HepG2 (cell line): ENCODE data around the gene PARP1. TPM values are rescaled to one million over a fixed set of nuclear protein-coding genes. Genes with fewer than 3 reads are reported as not detected.
"Not testable (repeated sequence)": the region's sequence is repeated elsewhere in the genome, so short reads cannot be mapped to it uniquely, and the experiment has no call there.

Experiments
- ATAC-seq: fragments of 200-7000 bp; cut with Tn5 transposase; 3 replicates; pipeline ENCODE4 v1.9.1; 2020; ENCODE audit warnings: mild to moderate bottlenecking, moderate library complexity
- BruUV-seq: library from RNA; stranded (reverse); fragments of 400-500 nt; replicated peaks from 2 replicates; lab custom pipeline; 2021; lab: Mats Ljungman, UMichigan
- CTCF ChIA-PET: fragments of 300-600 bp; formaldehyde crosslinking; extraction: SDS; loops from one replicate; lab custom pipeline; 2021; ENCODE audit warnings: low total read pairs, inconsistent platforms, low intra/inter-chr PET ratio; lab: Yijun Ruan, JAX
- POLR2A ChIA-PET: fragments of 350-600 bp; sonication (Branson Sonifier 250); formaldehyde crosslinking; loops from one replicate; lab custom pipeline; 2020; ENCODE audit warnings: antibody characterized with exemption, inconsistent platforms; lab: Yijun Ruan, JAX
- DNase-seq: peaks from one replicate; pipeline ENCODE4 v3.0.0-alpha.2; 2015; ENCODE audit warnings: low spot score
- FAIRE-seq: peaks from 3 replicates; lab custom pipeline; 2011; peaks lifted over from hg19 to GRCh38; lab: Jason Lieb, UNC
- H2AFZ ChIP-seq: one replicate; pipeline ENCODE4 v1.6.1; 2011; ENCODE audit warnings: low read length, inconsistent platforms
- H3K27ac ChIP-seq: fragments of 300-600 bp; 3 replicates; pipeline ENCODE4 v1.8.0; 2011; ENCODE audit warnings: mixed run types, mild to moderate bottlenecking, mixed read lengths, low read length, inconsistent platforms; ENCODE audit not compliant: insufficient read depth; ENCODE audit errors: extremely low read length
- H3K27me3 ChIP-seq, 2 experiments: fragments of 200-600 bp in 1 of 2; 2 replicates in 1 of 2; 3 replicates in 1 of 2; pipeline versions ENCODE4 v1.6.0 to v1.8.0; 2011; ENCODE audit warnings: low read length in 2 of 2, mild to moderate bottlenecking in 2 of 2, moderate library complexity in 2 of 2, inconsistent platforms in 1 of 2; ENCODE audit not compliant: insufficient read depth in 2 of 2, control insufficient read depth in 1 of 2
- H3K36me3 ChIP-seq, 2 experiments: fragments of 200-600 bp in 1 of 2; replicated peaks in 1 of 2; 2 replicates in 1 of 2; 3 replicates in 1 of 2; pipeline versions ENCODE4 v1.5.1 to v1.8.0; 2011; ENCODE audit warnings: low read length in 2 of 2, inconsistent platforms in 1 of 2; ENCODE audit not compliant: insufficient read depth in 2 of 2, control insufficient read depth in 1 of 2
- H3K4me1 ChIP-seq: 2 replicates; pipeline ENCODE4 v1.5.1; 2012; ENCODE audit warnings: low read length, inconsistent platforms; ENCODE audit not compliant: insufficient read depth
- H3K4me2 ChIP-seq: 2 replicates; pipeline ENCODE4 v1.6.0; 2011; ENCODE audit warnings: low read depth, low read length, inconsistent platforms
- H3K4me3 ChIP-seq, 3 experiments: fragments of 200-600 bp in 1 of 3; sonication (generic), shearing (Covaris generic) in 1 of 3; replicated peaks in 1 of 3; 2 replicates each; pipeline ENCODE4 v1.5.1; 2011 to 2016; ENCODE audit warnings: low read length in 3 of 3, inconsistent platforms in 2 of 3, low read depth in 2 of 3, mild to moderate bottlenecking in 2 of 3, control low read depth in 1 of 3, mixed read lengths in 1 of 3; ENCODE audit not compliant: insufficient read depth in 1 of 3
- H3K79me2 ChIP-seq: one replicate; pipeline ENCODE4 v1.6.1; 2011; ENCODE audit warnings: low read length, inconsistent platforms; ENCODE audit not compliant: insufficient read depth
- H3K9ac ChIP-seq: 2 replicates; pipeline ENCODE4 v1.6.0; 2011; ENCODE audit warnings: mild to moderate bottlenecking, low read depth, low read length, inconsistent platforms; ENCODE audit not compliant: insufficient read depth
- H3K9me3 ChIP-seq: 2 replicates; pipeline ENCODE4 v1.5.1; 2012; ENCODE audit warnings: mild to moderate bottlenecking, low read length
- H4K20me1 ChIP-seq: 2 replicates; pipeline ENCODE4 v1.6.0; 2011; ENCODE audit warnings: inconsistent platforms, mild to moderate bottlenecking, low read length, moderate library complexity; ENCODE audit not compliant: insufficient read depth
- ZFP36L1 ChIP-seq: sonication (generic); formaldehyde crosslinking; IDR thresholded peaks from 2 replicates; pipeline ENCODE4 v1.8.0; 2022; ENCODE audit warnings: mild to moderate bottlenecking, missing genetic modification reagents, moderate library complexity
- WGBS: methylation state at CpG from one replicate; pipeline ENCODE4 v1.1.6; 2017; ENCODE audit warnings: low lambda C conversion rate; 5-methylcytosine and 5-hydroxymethylcytosine counted together
- in situ Hi-C: cut with HindIII; loops from 2 replicates; pipeline ENCODE4 v1.10.0; 2017; ENCODE audit warnings: low pct_unique_long_range_greater_than_20kb; ENCODE audit not compliant: extremely low pct_ligation_motif_present
- intact Hi-C: fragments of 100-400 bp; cut with micrococcal nuclease; formaldehyde crosslinking; loops from one replicate; pipeline ENCODE4 v1.10.0; 2022; ENCODE audit not compliant: unreplicated experiment
- polyA plus RNA-seq, 8 experiments: library from polyadenylated mRNA; depleted of rRNA in 3 of 8; stranded (reverse) in 7 of 8; unstranded in 1 of 8; fragments of >200 nt; fragmentation: Illumina TruSeq in 4 of 8; extraction: Trizol in 4 of 8; gene quantifications; 2 replicates each; pipeline versions ENCODE4 v1.2.1 to v1.2.3, GENCODE V29; 2011 to 2016; ENCODE audit warnings: low read depth in 4 of 8, missing spikeins in 1 of 8, mixed read lengths in 1 of 8; ENCODE audit not compliant: insufficient read depth in 1 of 8
- total RNA-seq, 5 experiments: library from RNA; depleted of rRNA; stranded (reverse); fragments of >200 nt; fragmentation: Illumina TruSeq; extraction: Trizol; gene quantifications; 2 replicates each; pipeline ENCODE4 v1.2.3, GENCODE V29; 2016; ENCODE audit warnings: low read depth in 1 of 5

PARP1 gene
- total and polyA plus RNA-seq, 2 of the 13 experiments (the other 11 are each of a cell fraction or from before 2014, with no cell fraction given): 50.1 to 85.2 TPM

GRCh38 chr1:226432586-226433340, 24.9 kb upstream of the PARP1 start:
- Histone ChIP-seq H3K4me2 (no peak overlapping the region), H2AFZ (no peak overlapping the region), H3K79me2 (no peaks in the 10 kb centered on the region), H3K4me3 (no peak overlapping the region), H4K20me1 (no peaks in the 10 kb centered on the region), H3K27ac (no peak overlapping the region), H3K9ac (no peak overlapping the region), H3K27me3 (peaks cover 2 to 8% of the 10 kb centered on the region in 2 experiments; a peak in 3 of 5 replicates), H3K9me3 (no peaks in the 10 kb centered on the region), H3K4me1 (no peaks in the 10 kb centered on the region), H3K36me3 (no peaks in the 10 kb centered on the region)
- POLR2A ChIA-PET: no interaction called here
- FAIRE-seq: no peak
- intact Hi-C loops (no loop called here), in situ Hi-C loops (no loop called here)
- 24% methylated on average over 8 of the region's 13 CpGs for WGBS
- ATAC-seq: no peak; the same call in 1 of the 3 replicates
- TF ChIP-seq ZFP36L1: no peak
- no peak for DNase-seq
- CTCF ChIA-PET: no interaction called here
- BruUV-seq: no TSS peak

GRCh38 chr1:226431898-226432297, 24.0 kb upstream of the PARP1 start:
- DNase-seq, POLR2A ChIA-PET, H3K36me3 ChIP-seq, H4K20me1 ChIP-seq, H2AFZ ChIP-seq, H3K4me3 ChIP-seq, BruUV-seq, H3K9me3 ChIP-seq, H3K27ac ChIP-seq, H3K79me2 ChIP-seq, H3K27me3 ChIP-seq, in situ Hi-C loops, CTCF ChIA-PET, H3K4me2 ChIP-seq, ATAC-seq, H3K9ac ChIP-seq, H3K4me1 ChIP-seq, FAIRE-seq, intact Hi-C loops: not testable (repeated sequence)
- 97% methylated on average over 2 of the region's 2 CpGs for WGBS
